ENCODE data around the gene RAB1A.
A peak's percentile ranks its signal among the peaks of the same experiment; 100 is the strongest.
"Not testable (repeated sequence)": the region's sequence is repeated elsewhere in the genome, so short reads cannot be mapped to it uniquely, and the experiment has no call there.

Gene RAB1A

DNA sequence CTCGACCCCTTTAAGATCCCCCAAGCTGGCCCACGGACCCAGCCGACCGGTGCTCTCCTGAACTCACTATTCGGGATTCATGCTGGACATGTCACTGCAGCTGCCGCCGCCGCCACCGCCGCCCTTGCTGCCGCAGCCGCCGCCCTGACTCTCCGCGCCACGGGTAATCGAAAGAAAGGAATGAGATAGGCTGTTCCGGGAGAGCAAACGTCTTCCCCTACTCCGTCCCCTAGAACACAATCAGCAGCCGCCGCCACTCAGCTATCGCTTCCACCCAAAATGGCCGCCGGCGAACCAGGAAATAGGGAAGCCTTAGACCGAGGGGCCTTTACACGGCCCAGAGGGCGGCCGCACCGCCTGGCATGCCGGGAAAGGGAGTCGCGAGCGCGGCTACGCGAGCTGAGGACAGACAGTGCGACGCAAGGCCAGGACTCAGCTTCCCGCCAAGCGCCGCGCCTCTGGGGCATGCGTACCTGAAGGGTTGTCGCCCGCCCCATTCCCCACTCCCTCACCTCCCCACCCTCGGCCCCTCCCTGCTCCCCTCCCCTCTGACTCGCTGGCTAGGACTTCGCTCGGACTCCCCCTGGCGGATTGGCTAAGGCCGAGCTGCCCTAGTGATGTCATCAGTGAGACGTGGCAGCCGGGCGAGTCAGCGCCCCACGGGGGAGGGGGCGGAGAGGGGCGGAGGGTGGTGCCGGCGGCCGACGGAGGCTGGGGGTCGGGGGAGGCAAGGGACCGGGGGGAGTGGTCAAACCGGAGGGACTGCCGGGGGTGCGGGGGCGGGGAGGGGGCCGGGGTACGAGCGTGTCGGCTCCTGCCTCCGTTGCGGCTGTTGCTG is at the start of gene RAB1A:
Gene RAB1A, minus strand, starts transcription at position 281 of the 838 bp plus-strand sequence. Its CDS starts 191 bp downstream, at position 90.
- DNase-seq: peak; percentile 98 to 100

- DNase-seq: no peak
Observed at GRCh38 chr2:65177751-65178442, 48.0 kb upstream of the RAB1A start.

DNA sequence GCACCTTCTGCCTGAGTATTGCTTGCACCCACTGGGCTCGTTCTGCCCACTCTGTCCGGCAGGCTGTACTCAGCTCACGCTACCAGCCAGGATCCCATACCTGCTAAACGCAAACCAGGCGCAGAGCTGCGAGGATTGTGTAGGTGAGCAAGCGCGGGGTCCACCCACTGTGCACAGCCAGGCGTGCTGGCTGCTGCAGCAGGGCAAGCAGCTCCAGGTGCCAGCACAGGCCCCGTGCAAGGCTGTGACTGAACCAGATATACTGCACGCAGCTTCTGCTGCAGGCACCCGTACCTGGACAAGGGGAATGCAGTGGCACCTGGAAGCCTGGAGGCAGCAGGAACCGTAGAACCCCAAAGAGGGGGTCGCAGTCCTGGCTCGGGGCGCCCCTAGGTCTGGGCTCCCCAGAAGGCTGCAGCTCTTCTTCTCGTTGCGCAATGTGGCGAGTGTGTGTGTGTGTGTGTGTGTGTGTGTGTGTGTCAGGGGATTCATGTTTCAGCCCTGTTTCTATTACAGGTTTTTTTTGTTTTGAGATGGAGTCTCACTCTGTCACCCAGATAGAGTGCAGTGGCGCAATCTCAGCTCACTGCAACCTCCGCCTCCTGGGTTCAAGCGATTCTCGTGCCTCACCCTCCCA is 46.1 kb upstream of the RAB1A start:
- no peak for DNase-seq

DNA sequence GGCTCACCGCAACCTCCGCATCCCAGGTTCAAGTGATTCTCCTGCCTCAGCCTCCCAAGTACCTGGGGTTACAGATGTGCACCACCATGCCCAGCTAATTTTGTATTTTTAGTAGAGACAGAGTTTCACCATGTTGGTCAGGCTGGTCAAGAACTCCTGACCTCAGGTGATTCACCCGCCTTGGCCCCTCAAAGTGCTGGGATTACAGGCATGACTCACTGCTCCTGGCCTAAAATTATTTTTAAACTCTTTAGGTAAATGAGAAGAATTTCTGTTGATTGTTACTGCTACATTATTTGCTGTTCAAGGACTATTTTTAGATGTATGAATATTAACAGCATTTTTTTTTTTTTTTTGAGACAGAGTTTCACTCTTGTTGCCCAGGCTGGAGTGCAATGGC is 44.1 kb upstream of the RAB1A start:
- not testable (repeated sequence) for DNase-seq

- no peak for DNase-seq
Observed at GRCh38 chr2:65172994-65173790, 43.3 kb upstream of the RAB1A start.

DNA sequence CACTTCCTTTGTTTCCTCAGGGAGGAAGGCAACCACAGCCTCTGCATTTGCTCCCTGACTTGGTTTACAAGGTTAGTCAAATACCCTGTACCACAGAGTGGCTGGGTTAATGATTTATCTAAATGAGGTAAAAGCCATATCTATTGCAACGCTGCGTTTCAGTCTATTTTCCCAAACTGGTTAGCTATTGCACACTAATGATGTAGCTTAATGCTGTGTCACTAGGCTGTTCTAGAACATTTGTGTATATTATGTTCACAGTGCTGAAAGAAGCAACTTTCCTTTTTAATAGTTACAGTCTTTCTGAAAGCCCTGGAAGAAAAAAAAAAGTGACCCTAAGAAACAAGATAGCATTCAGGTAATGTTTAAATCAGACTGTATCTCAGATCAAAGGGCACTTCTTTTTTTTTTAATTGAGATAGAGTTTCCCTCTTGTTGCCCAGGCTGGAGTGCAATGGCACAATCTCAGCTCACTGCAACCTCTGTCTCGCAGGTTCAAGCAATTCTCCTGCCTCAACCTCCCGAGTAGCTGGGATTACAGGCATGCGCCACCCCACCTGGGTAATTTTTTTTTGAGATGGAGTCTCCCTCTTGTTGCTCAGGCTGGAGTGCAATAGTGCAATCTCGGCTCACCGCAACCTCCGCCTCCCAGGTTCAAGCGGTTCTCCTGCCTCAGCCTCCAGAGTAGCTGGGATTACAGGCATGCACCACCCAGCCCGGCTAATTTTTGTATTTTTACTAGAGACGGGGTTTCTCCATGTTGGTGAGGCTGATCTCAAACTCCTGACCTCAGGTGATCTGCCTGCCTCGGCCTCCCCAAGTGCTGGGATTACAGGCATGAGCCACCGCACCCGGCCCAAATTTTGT is 40.9 kb upstream of the RAB1A start:
- DNase-seq: not testable (repeated sequence)

- DNase-seq: no peak
Observed at GRCh38 chr2:65169760-65170136, 39.8 kb upstream of the RAB1A start.

- DNase-seq: peak; percentile 87
Observed at GRCh38 chr2:65165558-65165957, 35.7 kb upstream of the RAB1A start.

DNA sequence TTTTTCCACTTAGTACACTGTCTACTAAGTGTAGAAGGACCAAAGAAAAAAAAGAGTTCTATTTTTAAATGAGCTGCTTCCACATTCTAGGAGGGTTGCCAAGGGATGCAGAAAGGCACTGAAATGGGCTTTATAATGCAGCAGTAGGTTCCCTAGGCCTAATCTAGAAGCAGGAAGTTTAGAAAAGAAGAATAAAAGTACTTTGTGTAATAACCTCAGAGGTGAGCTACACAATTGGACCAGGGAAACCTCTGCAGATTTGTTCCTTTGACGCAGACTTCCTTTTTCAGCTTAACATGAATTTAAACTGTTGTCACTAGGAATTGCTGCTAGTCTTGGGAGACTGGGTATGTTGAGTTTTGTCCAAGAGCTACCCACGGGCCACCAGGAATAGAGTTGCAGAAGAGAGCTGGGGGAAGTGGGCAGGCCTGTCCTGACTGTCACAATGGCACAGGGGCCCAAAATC is 34.6 kb upstream of the RAB1A start:
- DNase-seq: peak; percentile 64

DNA sequence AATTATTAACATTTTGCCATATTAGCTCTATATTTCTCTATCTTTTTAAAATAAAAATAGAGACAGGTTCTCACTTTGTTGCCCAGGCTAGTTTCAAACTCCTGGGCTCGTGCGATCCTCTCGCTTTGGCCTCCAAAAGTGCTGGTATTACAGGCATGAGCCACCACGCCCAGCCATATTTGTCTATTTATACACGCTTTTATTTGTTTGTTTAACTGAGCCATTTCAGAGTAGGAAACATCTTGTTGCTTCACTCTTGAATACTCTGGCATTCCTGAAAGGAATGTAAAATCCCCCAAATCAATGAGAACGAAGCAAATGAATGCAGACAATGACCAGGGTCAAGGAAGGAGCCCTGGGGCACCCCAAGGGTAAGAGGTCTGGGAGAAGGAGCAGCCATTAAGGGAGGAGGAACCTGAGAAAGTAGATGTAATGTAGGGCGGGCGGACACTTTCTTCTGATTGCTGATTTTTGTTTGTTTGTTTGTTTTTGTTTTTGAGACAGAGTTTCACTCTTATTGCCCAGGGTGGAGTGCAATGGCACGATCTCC is 31.7 kb upstream of the RAB1A start:
- DNase-seq: no peak

- DNase-seq: peak; percentile 88 to 90
Observed at GRCh38 chr2:65159906-65160305, 30.0 kb upstream of the RAB1A start.

DNA sequence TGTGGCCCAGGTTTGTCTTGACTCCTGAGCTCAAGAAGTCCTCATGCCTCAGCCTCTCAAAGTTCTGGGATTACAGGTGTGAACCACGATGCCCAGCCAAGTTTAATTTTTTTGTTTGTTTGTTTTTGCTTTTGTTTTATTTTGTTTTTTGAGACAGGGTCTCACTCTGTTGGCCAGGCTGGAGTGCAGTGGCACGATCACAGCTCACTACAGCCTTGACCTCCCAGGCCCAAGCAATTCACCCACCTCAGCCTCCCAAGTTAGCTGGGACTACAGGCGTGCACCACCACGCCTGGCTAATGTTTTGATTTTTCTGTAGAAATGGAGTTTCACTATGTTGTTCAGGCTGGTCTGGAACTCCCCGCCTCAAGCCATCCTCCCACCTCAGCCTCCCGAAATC is 29.4 kb upstream of the RAB1A start:
- no peak for DNase-seq

- DNase-seq: no peak
Observed at GRCh38 chr2:65158557-65158956, 28.7 kb upstream of the RAB1A start.

- peak in 1 of 2 experiments; percentile 6 for DNase-seq
Observed at GRCh38 chr2:65157856-65158255, 27.9 kb upstream of the RAB1A start.

- DNase-seq: no peak
Observed at GRCh38 chr2:65156041-65156440, 26.1 kb upstream of the RAB1A start.

- no peak for DNase-seq
Observed at GRCh38 chr2:65153515-65153914, 23.6 kb upstream of the RAB1A start.

DNA sequence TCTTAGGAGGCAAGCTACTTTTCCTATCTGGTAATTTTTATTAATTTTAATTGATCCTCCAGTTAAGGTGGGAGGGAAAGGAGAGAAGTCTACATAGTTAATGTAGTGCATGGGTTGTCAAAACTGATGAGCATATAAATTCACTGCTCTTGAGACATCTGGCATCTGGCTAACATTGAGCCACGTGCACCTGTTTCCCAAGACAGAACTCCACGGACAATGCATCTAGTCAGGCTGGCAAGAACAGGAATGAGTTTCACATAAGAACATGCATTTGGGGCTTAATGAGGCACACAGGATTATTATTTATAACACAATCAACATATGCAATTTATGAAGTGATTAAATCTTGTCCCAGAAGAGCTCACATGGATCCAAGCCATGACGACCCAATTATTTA is 16.2 kb upstream of the RAB1A start:
- DNase-seq: no peak

- no peak for DNase-seq
Observed at GRCh38 chr2:65144571-65144970, 14.7 kb upstream of the RAB1A start.

- peak in 1 of 2 experiments; percentile 25 for DNase-seq
Observed at GRCh38 chr2:65142515-65142914, 12.6 kb upstream of the RAB1A start.

DNA sequence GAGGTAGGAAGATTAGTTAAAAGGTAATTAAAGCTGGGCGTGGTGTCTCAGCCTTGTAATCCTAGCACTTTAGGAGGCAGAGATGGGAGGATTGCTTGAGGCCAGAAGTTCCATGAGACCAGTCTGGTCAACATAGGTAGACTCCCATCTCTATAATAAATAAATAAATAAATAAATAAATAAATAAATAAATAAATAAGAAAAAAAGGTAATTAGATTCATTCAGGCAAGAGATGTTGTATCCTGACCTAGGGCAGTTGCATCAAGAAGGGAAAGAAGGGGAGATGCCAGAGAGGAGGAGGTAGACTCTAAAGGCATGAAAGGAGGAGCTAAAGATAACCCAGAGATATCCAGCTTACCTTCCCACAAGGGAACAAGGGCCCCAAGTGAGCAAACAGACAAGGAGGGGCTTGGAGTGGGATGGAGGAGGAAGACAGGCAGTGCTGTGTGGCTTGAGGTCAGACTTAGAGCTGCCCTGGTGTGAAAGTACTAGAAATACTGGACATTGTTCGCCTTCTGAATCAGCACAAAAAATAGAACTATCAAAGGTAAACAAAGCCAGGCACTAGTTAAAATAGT is 7.4 kb upstream of the RAB1A start:
- no peak for DNase-seq

GRCh38 chr2:65136253-65136652 is 6.3 kb upstream of the RAB1A start:
- no peak for DNase-seq
